HTR-8/SVneo (cell line): ENCODE data around the gene FAM222B.

ENCODE experiments used
- DNase-seq: peaks from one replicate; pipeline ENCODE4 v3.0.0; 2011; ENCODE audit warnings: low spot score, mixed read lengths; ENCODE audit not compliant: insufficient read length
- FAIRE-seq: peaks from 2 replicates; lab custom pipeline; 2011; peaks lifted over from hg19 to GRCh38; lab: Jason Lieb, UNC

FAM222B gene

GRCh38 chr17:28719021-28719433 lies 123.6 kb downstream of the FAM222B start:
- no peak for DNase-seq
- no peak for FAIRE-seq

- DNase-seq (no peak), FAIRE-seq (no peak)
Measured at GRCh38 chr17:28718333-28719020, 124.1 kb downstream of the FAM222B start.

- DNase-seq (peak; percentile 84), FAIRE-seq (peak; percentile 86)
Measured at GRCh38 chr17:28717578-28718332, 124.8 kb downstream of the FAM222B start, which contains the start of gene RAB34. Gene RAB34 (minus strand): TSS chr17:28717868. CDS start chr17:28717266, 602 bp downstream.

- FAIRE-seq: peak; percentile 13
- no peak for DNase-seq
Measured at GRCh38 chr17:28716740-28717577, 125.6 kb downstream of the FAM222B start.

- no peak for DNase-seq
- FAIRE-seq: no peak
Measured at GRCh38 chr17:28715217-28715616, 127.4 kb downstream of the FAM222B start.

- FAIRE-seq (no peak), DNase-seq (no peak)
Measured at GRCh38 chr17:28714281-28714680, 128.3 kb downstream of the FAM222B start.

GRCh38 chr17:28712705-28713415 lies 129.7 kb downstream of the FAM222B start:
- no peak for FAIRE-seq

GRCh38 chr17:28712032-28712704 lies 130.4 kb downstream of the FAM222B start:
- FAIRE-seq: no peak
- DNase-seq: no peak

More at GRCh38 chr17:28712705-28713415, 129.7 kb downstream of the FAM222B start:
- DNase-seq: no peak

- FAIRE-seq (no peak), DNase-seq (no peak)
Measured at GRCh38 chr17:28711723-28712031, 130.9 kb downstream of the FAM222B start, which contains the start of gene PROCA1. Gene PROCA1 (minus strand): TSS chr17:28711888. CDS start chr17:28711660, 228 bp downstream.

GRCh38 chr17:28710861-28711722 lies 131.5 kb downstream of the FAM222B start:
- FAIRE-seq (peak; percentile 72), DNase-seq (peak; percentile 99)

GRCh38 chr17:28707339-28707720 lies 135.3 kb downstream of the FAM222B start:
- no peak for FAIRE-seq

GRCh38 chr17:28706471-28707338 lies 135.9 kb downstream of the FAM222B start:
- no peak for DNase-seq
- no peak for FAIRE-seq

More at GRCh38 chr17:28707339-28707720, 135.3 kb downstream of the FAM222B start:
- DNase-seq: no peak
